Ishikawa (cell line): ENCODE results near the gene DHCR7.

Experiments used
- CEBPB ChIP-seq: IDR thresholded peaks from 2 replicates; pipeline ENCODE4 v1.6.1; 2012
- CREB1 ChIP-seq: IDR thresholded peaks from 2 replicates; pipeline ENCODE4 v1.6.1; 2012; ENCODE audit warnings: low read depth
- EGR1 ChIP-seq: IDR thresholded peaks from 2 replicates; pipeline ENCODE4 v1.6.1; 2012
- EP300 ChIP-seq: IDR thresholded peaks from 2 replicates; pipeline ENCODE4 v1.6.1; 2012; ENCODE audit warnings: borderline replicate concordance
- FOXM1 ChIP-seq: IDR thresholded peaks from 2 replicates; pipeline ENCODE4 v1.6.1; 2012; ENCODE audit warnings: low read depth, borderline replicate concordance
- MAX ChIP-seq: IDR thresholded peaks from 2 replicates; pipeline ENCODE4 v1.6.1; 2012
- NFIC ChIP-seq: IDR thresholded peaks from 2 replicates; pipeline ENCODE4 v1.6.1; 2012
- RAD21 ChIP-seq: IDR thresholded peaks from 2 replicates; pipeline ENCODE4 v1.6.1; 2012; ENCODE audit warnings: low read depth
- TAF1 ChIP-seq: IDR thresholded peaks from 2 replicates; pipeline ENCODE4 v1.6.1; 2012; ENCODE audit warnings: low read depth, mild to moderate bottlenecking
- TCF12 ChIP-seq: IDR thresholded peaks from 2 replicates; pipeline ENCODE4 v1.6.1; 2012; ENCODE audit warnings: low read depth
- TEAD4 ChIP-seq: IDR thresholded peaks from 2 replicates; pipeline ENCODE4 v1.6.1; 2012
- USF1 ChIP-seq: IDR thresholded peaks from 2 replicates; pipeline ENCODE4 v1.6.1; 2012
- YY1 ChIP-seq: IDR thresholded peaks from 2 replicates; pipeline ENCODE4 v1.6.1; 2012; ENCODE audit warnings: low read depth
- ZBTB7A ChIP-seq: IDR thresholded peaks from 2 replicates; pipeline ENCODE4 v1.6.1; 2012; ENCODE audit warnings: low read depth
- TF ChIP-seq, protein P1 (sequence below): IDR thresholded peaks from 2 replicates; pipeline ENCODE4 v1.6.1; 2012; ENCODE audit warnings: low read depth, mild to moderate bottlenecking

The DHCR7 gene

GRCh38 chr11:71462726-71463125, 14.5 kb upstream of the DHCR7 start:
- TF ChIP-seq USF1 (no peak), TEAD4 (no peak), ZBTB7A (no peak), EP300 (no peak), TCF12 (no peak), CREB1 (no peak), EGR1 (no peak), FOXM1 (no peak), CEBPB (no peak), RAD21 (no peak), YY1 (no peak), NFIC (no peak), MAX (no peak), TAF1 (no peak)
- TF ChIP-seq, protein P1, sequence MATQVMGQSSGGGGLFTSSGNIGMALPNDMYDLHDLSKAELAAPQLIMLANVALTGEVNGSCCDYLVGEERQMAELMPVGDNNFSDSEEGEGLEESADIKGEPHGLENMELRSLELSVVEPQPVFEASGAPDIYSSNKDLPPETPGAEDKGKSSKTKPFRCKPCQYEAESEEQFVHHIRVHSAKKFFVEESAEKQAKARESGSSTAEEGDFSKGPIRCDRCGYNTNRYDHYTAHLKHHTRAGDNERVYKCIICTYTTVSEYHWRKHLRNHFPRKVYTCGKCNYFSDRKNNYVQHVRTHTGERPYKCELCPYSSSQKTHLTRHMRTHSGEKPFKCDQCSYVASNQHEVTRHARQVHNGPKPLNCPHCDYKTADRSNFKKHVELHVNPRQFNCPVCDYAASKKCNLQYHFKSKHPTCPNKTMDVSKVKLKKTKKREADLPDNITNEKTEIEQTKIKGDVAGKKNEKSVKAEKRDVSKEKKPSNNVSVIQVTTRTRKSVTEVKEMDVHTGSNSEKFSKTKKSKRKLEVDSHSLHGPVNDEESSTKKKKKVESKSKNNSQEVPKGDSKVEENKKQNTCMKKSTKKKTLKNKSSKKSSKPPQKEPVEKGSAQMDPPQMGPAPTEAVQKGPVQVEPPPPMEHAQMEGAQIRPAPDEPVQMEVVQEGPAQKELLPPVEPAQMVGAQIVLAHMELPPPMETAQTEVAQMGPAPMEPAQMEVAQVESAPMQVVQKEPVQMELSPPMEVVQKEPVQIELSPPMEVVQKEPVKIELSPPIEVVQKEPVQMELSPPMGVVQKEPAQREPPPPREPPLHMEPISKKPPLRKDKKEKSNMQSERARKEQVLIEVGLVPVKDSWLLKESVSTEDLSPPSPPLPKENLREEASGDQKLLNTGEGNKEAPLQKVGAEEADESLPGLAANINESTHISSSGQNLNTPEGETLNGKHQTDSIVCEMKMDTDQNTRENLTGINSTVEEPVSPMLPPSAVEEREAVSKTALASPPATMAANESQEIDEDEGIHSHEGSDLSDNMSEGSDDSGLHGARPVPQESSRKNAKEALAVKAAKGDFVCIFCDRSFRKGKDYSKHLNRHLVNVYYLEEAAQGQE: no peak

DNA sequence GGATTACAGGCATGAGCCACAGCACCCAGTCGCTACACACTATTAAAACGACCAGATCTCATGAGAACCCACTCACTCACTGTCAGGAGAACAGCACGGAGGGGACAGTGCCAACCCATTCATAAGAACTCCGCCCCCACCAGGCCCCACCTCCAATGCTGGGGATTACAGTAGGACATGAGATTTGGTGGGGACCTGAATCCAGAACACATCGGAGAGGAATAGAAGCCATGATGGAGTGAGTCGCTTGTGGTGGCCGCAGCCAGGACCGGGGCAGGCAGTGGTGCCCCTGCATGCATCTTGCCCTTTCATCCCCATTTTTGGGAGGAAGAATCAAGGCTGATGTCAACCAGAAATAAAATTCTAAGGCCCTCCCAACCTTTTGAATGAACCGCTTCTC, 13.5 kb upstream of the DHCR7 start:
- TF ChIP-seq ZBTB7A: no peak
- TF ChIP-seq RAD21: no peak
- no peak for TF ChIP-seq EGR1
- no peak for TF ChIP-seq CREB1
- no peak for TF ChIP-seq TEAD4
- no peak for TF ChIP-seq YY1
- no peak for TF ChIP-seq TCF12
- TF ChIP-seq TAF1: no peak
- no peak for TF ChIP-seq FOXM1
- TF ChIP-seq, protein P1: no peak
- no peak for TF ChIP-seq NFIC
- TF ChIP-seq CEBPB: no peak

- TF ChIP-seq NFIC (no peak), ZBTB7A (no peak), CREB1 (no peak), MAX (no peak), USF1 (no peak), FOXM1 (no peak), TCF12 (no peak), TEAD4 (no peak), CEBPB (no peak), YY1 (no peak), EGR1 (no peak), EP300 (no peak), TAF1 (no peak), RAD21 (no peak)
- TF ChIP-seq, protein P1: no peak
Observed at GRCh38 chr11:71459767-71460320, 11.7 kb upstream of the DHCR7 start.

DNA sequence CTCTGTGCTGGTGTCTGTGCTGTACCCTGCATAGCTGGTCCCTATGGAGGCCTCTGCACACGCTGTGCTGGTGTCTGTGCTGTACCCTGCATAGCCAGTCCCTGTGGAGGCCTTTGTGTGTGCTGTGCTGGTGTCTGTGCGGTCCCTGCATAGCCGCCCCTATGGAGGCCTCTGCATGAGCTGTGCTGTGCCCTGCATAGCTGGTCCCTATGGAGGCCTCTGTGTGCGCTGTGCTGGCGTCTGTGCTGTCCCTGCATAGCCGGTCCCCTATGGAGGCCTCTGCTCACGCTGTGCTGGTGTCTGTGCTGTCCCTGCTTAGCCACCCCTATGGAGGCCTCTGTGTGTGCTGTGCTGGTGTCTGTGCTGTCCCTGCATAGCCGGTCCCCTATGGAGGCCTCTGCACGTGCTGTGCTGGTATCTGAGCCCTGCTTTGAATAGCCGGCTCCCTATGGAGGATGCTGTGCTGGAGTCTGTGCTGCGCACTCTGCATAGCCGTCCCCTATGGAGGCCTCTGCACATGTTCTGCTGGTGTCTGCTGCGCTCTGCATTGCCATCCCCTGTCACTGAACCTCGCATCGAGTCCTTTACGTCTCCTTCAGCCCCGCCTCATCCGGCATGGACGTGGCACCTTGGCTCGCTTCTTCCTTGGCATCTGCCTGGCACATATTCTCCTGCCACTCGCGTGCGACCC, 11.0 kb upstream of the DHCR7 start:
- no peak for TF ChIP-seq FOXM1
- TF ChIP-seq USF1: no peak
- TF ChIP-seq, protein P1: no peak
- no peak for TF ChIP-seq CREB1
- TF ChIP-seq EGR1: no peak
- no peak for TF ChIP-seq TEAD4
- no peak for TF ChIP-seq TAF1
